ENCODE results near the gene LRRC55.

- no peak for TF ChIP-seq CTCF (IDR thresholded peaks at IDR 0.05)
- TF ChIP-seq POLR2A (IDR thresholded peaks at IDR 0.05): no peak
These were observed 25.4 kb downstream of the LRRC55 start for GRCh38 chr11:57207168-57207567.
